Ishikawa (cell line): ENCODE measurements around the gene TCN2.

Experiments
- CEBPB ChIP-seq: IDR thresholded peaks from 2 replicates; pipeline ENCODE4 v1.6.1; 2012
- EP300 ChIP-seq: IDR thresholded peaks from 2 replicates; pipeline ENCODE4 v1.6.1; 2012; ENCODE audit warnings: borderline replicate concordance
- NFIC ChIP-seq: IDR thresholded peaks from 2 replicates; pipeline ENCODE4 v1.6.1; 2012
- RAD21 ChIP-seq: IDR thresholded peaks from 2 replicates; pipeline ENCODE4 v1.6.1; 2012; ENCODE audit warnings: low read depth
- TAF1 ChIP-seq: IDR thresholded peaks from 2 replicates; pipeline ENCODE4 v1.6.1; 2012; ENCODE audit warnings: low read depth, mild to moderate bottlenecking
- TCF12 ChIP-seq: IDR thresholded peaks from 2 replicates; pipeline ENCODE4 v1.6.1; 2012; ENCODE audit warnings: low read depth
- TEAD4 ChIP-seq: IDR thresholded peaks from 2 replicates; pipeline ENCODE4 v1.6.1; 2012
- TF ChIP-seq, protein P1 (sequence below): IDR thresholded peaks from 2 replicates; pipeline ENCODE4 v1.6.1; 2012; ENCODE audit warnings: low read depth, mild to moderate bottlenecking

DNA sequence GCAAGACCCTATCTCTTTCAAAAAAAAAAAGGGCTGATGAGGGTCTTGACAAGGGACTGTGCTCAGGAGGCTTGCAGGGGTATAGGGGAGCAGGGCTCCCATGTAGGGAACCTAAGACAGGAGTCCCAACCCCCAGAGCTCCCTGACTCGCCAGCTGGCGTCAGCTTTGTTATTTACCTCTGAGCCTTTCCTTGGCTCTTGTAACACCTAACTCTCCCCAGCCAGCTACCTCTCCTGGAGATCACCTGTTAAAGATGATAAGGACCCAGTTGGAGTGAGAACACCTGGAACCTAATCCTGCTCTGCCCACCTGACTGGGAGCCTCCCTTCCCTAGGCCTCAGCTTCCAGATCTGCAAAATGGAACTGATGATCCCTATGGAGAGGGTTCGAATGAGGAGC is 41.9 kb downstream of the TCN2 start:
- TF ChIP-seq TEAD4 (no peak), TAF1 (no peak), NFIC (no peak), TCF12 (no peak), EP300 (no peak), CEBPB (no peak), RAD21 (no peak)
- TF ChIP-seq, protein P1, sequence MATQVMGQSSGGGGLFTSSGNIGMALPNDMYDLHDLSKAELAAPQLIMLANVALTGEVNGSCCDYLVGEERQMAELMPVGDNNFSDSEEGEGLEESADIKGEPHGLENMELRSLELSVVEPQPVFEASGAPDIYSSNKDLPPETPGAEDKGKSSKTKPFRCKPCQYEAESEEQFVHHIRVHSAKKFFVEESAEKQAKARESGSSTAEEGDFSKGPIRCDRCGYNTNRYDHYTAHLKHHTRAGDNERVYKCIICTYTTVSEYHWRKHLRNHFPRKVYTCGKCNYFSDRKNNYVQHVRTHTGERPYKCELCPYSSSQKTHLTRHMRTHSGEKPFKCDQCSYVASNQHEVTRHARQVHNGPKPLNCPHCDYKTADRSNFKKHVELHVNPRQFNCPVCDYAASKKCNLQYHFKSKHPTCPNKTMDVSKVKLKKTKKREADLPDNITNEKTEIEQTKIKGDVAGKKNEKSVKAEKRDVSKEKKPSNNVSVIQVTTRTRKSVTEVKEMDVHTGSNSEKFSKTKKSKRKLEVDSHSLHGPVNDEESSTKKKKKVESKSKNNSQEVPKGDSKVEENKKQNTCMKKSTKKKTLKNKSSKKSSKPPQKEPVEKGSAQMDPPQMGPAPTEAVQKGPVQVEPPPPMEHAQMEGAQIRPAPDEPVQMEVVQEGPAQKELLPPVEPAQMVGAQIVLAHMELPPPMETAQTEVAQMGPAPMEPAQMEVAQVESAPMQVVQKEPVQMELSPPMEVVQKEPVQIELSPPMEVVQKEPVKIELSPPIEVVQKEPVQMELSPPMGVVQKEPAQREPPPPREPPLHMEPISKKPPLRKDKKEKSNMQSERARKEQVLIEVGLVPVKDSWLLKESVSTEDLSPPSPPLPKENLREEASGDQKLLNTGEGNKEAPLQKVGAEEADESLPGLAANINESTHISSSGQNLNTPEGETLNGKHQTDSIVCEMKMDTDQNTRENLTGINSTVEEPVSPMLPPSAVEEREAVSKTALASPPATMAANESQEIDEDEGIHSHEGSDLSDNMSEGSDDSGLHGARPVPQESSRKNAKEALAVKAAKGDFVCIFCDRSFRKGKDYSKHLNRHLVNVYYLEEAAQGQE = no peak
